Thoracic aorta (tissue), 2 donors: ENCODE results near the gene SUGP2. TPM values are rescaled to one million over a fixed set of nuclear protein-coding genes. Genes with fewer than 3 reads are reported as not detected.

Experiments
- ATAC-seq: fragments of 150-250 bp; one replicate; pipeline ENCODE4 v1.8.0; 2017; ENCODE audit warnings: low read depth; ENCODE audit not compliant: insufficient number of reproducible peaks, low FRiP score
- DNase-seq: peaks from one replicate; pipeline ENCODE4 v3.0.0-alpha.2; 2020; ENCODE audit warnings: low spot score
- H3K27ac ChIP-seq, 2 donors: fragments of 200-600 bp; sonication (generic); 1 replicate in 1 of 2; 2 replicates in 1 of 2; pipeline ENCODE4 v1.5.1; 2016; ENCODE audit warnings: mild to moderate bottlenecking in 2 of 2, moderate library complexity in 2 of 2
- H3K27me3 ChIP-seq: fragments of 200-600 bp; sonication (generic); replicated peaks from 2 replicates; pipeline ENCODE4 v1.6.0; 2016; ENCODE audit warnings: mild to moderate bottlenecking; ENCODE audit not compliant: insufficient read depth
- H3K36me3 ChIP-seq: fragments of 200-600 bp; sonication (generic); one replicate; pipeline ENCODE4 v1.5.1; 2016
- H3K4me1 ChIP-seq, 2 donors: fragments of 200-600 bp; sonication (generic); 1 replicate in 1 of 2; 2 replicates in 1 of 2; pipeline versions ENCODE4 v1.5.1 to v1.6.0; 2016; ENCODE audit warnings: low read depth in 2 of 2, mild to moderate bottlenecking in 1 of 2; ENCODE audit not compliant: control insufficient read depth in 1 of 2
- H3K4me3 ChIP-seq: fragments of 200-600 bp; sonication (generic); 2 replicates; pipeline ENCODE4 v1.5.1; 2016; ENCODE audit warnings: mild to moderate bottlenecking
- H3K9me3 ChIP-seq: fragments of 200-600 bp; sonication (generic); 2 replicates; pipeline ENCODE4 v1.5.1; 2016
- total RNA-seq, 2 donors: library from RNA; depleted of rRNA; stranded (reverse); fragments of >200 nt; gene quantifications; one replicate each; pipeline versions ENCODE4 v1.1.0 to v1.2.3, GENCODE V29; 2016
- TF ChIP-seq, protein P1 (sequence below): fragments of 200-600 bp; sonication (generic); IDR thresholded peaks from one replicate; pipeline ENCODE4 v1.5.1; 2019; ENCODE audit warnings: antibody characterized with exemption

The SUGP2 gene
- total RNA-seq, 2 donors from 2014 or later, result 42.6 to 57.5 TPM

DNA sequence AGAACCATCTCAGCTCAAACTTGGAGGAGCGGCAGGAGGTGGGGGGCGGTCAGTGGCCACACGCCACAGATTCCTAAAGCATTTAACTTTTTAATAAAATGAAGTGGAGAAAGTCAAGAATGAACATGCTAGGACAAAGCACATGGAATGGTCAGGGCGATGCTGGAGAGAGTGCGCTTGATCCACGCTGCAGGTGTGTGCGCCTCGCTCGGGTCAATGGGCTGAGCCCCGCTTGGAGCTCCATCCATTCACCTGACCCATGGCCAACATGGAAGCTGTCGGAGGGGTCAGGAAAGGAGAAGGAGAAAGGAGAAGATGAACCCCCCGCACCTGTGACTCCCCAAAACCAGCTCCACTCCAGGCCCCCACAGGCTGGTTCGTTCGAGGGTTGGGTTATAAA lies 41.8 kb downstream of the SUGP2 start:
- ATAC-seq (no peak), DNase-seq (no peak)
- Histone ChIP-seq H3K4me1 (no peaks in the 10 kb centered on the region), H3K9me3 (no peaks in the 10 kb centered on the region), H3K27ac (no peak overlapping the region), H3K4me3 (no peak overlapping the region), H3K36me3 (peaks cover 30% of the 10 kb centered on the region), H3K27me3 (no peaks in the 10 kb centered on the region)
- TF ChIP-seq, protein P1, sequence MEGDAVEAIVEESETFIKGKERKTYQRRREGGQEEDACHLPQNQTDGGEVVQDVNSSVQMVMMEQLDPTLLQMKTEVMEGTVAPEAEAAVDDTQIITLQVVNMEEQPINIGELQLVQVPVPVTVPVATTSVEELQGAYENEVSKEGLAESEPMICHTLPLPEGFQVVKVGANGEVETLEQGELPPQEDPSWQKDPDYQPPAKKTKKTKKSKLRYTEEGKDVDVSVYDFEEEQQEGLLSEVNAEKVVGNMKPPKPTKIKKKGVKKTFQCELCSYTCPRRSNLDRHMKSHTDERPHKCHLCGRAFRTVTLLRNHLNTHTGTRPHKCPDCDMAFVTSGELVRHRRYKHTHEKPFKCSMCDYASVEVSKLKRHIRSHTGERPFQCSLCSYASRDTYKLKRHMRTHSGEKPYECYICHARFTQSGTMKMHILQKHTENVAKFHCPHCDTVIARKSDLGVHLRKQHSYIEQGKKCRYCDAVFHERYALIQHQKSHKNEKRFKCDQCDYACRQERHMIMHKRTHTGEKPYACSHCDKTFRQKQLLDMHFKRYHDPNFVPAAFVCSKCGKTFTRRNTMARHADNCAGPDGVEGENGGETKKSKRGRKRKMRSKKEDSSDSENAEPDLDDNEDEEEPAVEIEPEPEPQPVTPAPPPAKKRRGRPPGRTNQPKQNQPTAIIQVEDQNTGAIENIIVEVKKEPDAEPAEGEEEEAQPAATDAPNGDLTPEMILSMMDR, result no peak

DNA sequence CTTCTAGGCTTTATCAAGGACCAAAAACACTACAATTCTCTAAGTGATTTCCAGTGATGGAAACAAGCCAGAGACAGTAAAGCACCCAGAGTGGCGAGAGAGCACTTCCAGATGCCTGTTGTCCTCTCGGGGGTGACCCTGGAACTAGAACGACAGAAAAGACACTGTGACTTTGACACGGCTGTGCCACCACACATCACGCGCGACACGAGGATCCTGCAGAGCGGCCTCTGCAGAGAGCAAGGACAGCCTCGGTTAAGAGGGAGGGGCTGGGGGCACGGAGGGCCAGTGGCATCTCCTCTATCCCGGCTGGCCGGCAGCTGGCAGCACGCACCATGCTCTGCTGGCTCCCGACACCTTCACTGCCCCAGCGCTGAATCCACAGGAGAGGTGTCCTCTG lies 42.3 kb downstream of the SUGP2 start:
- TF ChIP-seq, protein P1, result no peak
- no peaks in the 10 kb centered on the region for H3K9me3 ChIP-seq
- DNase-seq (no peak), ATAC-seq (no peak)
- no peak overlapping the region for H3K4me3 ChIP-seq
- no peaks in the 10 kb centered on the region for H3K4me1 ChIP-seq
- H3K27ac ChIP-seq, result no peak overlapping the region
- peaks cover 30% of the 10 kb centered on the region for H3K36me3 ChIP-seq
- no peaks in the 10 kb centered on the region for H3K27me3 ChIP-seq

DNA sequence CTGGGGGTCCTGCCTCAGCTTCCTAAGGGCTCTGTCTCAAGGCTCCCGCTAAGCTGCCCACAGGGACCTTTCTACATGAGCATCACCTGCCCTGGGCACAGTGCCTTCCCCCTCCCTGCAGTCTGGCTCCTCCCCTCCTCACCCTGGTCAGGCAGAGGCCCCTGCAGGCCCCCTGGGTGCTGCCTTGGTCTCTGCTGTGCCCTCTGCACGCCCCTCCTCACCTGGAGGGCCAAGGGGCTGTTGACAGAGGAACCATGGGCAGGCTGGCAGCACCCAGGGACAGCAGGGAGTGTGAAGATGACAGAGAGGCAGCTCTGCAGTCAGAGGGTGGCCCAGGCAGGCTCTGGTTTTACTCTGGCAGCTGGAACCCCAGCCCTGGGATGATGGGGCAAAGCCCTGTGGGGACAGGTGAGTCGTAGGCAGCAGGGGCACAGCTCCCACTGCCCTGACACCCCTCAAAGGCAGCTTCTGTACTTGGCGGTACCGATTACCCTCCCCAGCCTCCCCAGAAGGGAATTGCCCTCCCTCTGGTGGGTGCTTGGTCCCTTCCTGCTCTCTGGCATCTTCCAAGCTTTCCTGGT lies 43.1 kb downstream of the SUGP2 start:
- peaks cover 30% of the 10 kb centered on the region for H3K36me3 ChIP-seq
- TF ChIP-seq, protein P1, result no peak
- no peak for DNase-seq
- H3K9me3 ChIP-seq, result no peaks in the 10 kb centered on the region
- ATAC-seq, result no peak
- no peak overlapping the region for H3K27ac ChIP-seq
- no peaks in the 10 kb centered on the region for H3K27me3 ChIP-seq
- H3K4me3 ChIP-seq, result no peak overlapping the region
- no peaks in the 10 kb centered on the region for H3K4me1 ChIP-seq

DNA sequence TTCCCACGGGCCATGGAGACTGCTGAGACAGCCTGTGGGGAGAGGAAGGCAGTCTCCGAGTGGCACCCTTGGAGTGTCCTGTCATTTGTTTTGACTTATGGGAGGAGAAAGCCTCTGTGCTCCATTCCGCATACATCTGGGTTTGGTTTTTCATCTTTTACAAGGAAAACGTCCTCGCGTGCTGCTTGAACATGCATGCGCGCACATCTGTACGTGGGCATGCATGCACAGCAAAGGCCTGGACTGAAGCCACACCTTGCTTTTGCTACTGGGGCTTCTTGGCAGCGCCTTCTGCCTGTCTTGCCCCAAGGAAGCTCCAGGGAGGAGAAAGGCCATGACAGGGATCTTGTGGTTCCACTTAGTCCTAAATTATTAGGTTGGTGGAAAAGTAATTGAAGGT lies 44.0 kb downstream of the SUGP2 start:
- no peaks in the 10 kb centered on the region for H3K4me1 ChIP-seq
- TF ChIP-seq, protein P1, result no peak
- DNase-seq, result no peak
- peaks cover 27% of the 10 kb centered on the region for H3K36me3 ChIP-seq
- no peaks in the 10 kb centered on the region for H3K9me3 ChIP-seq
- H3K27me3 ChIP-seq, result no peaks in the 10 kb centered on the region
- no peak overlapping the region for H3K27ac ChIP-seq
- ATAC-seq, result no peak
- H3K4me3 ChIP-seq, result no peak overlapping the region

DNA sequence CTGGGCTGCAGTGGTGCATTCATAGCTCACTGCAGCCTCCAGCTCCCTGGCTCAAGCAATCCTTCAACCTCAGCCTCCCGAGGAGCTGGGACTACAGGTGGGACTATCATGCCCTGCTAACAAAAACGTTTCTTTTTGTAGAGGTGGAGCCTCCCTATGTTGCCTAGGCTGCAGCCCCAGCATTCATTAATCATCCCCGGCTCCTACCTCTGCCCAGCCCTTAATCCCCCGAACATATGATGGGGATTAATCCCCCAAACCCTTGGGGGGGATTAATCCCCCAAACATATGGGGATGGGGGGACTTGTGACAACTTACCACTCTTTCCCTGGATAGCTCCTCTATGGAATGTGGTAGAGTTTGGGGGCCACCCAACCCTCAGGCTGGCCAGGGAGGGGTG lies 45.9 kb downstream of the SUGP2 start:
- H3K36me3 ChIP-seq, result peaks cover 10% of the 10 kb centered on the region

More for the DNA sequence above, 45.9 kb downstream of the SUGP2 start:
- TF ChIP-seq, protein P1, result no peak
- no peak overlapping the region for H3K27ac ChIP-seq
- no peak for DNase-seq
- H3K4me3 ChIP-seq, result no peak overlapping the region
- ATAC-seq, result no peak
- no peaks in the 10 kb centered on the region for H3K27me3 ChIP-seq
- no peaks in the 10 kb centered on the region for H3K4me1 ChIP-seq
- no peaks in the 10 kb centered on the region for H3K9me3 ChIP-seq
